Measurements from ENCODE around the gene TREML2.
"Not testable (repeated sequence)": the region's sequence is repeated elsewhere in the genome, so short reads cannot be mapped to it uniquely, and the experiment has no call there.

TREML2 gene

DNA sequence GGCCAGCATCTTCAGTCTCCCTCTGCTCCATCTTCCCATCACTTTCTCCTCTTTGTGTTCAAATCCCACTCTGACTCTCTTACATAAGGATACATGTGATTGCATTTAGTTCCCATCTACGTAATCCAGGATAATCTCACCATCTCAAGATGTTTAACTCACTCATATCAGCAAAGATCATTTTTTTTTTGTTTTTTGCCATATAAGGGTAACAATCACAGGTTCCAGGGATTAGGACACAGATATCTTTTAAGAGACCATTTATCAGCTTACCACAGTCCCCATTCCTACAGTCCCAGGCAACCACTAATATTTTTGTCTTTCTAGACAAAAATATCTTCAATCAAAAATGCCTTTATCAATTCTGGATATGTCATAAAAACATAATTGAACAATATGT is 3.2 kb upstream of the TREML2 start:
- no peak for DNase-seq

DNA sequence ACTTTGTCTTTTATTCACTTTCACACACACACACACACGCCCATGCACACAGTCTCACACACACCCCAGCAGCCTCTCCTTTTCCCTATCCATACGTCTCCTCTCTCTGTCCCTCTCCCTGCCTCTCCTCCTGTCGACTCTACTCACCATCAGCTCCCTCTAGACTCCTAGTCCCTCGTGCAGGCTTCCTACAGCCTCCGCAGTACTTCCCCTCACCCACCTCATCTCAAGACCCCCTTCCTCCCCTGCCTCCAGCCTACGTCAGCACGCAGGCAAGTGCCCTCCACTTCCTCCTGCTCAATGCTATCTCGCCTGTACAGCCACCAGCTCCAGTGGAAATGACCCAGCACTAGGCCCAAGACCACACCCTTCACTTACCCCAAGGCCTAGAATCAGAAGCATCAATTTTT is 820 bp upstream of the TREML2 start:
- no peak for DNase-seq

DNA sequence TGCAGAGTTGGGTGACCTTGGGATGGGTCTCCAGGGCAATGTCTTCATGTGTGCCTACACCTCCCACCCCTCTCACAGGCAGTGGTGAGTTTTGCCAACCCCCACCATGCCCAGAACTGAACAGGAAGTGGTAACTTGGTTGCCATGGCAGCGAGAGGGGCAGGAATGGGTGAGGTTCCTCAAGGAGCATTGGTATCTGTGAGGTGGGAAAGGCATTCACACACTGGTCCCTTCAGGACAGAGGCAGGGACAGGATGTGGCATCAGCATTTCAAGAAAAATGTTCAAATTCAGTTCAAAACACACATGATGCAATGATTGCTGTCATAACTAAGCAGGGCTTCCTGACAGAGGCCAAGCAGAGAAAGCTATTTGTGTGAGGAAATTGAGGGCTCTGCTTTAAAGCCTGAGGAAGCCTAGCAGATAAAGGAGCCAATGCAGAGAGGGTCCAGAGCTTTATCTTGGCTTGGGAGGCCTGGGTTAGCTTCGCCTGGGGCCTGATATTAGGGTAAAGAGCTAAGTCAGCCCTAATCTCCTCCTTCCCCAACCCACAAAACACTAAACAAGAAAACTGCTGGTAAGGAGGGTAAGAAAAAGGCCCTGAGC is 551 bp downstream of the TREML2 start:
- peak; percentile 26 for DNase-seq

DNA sequence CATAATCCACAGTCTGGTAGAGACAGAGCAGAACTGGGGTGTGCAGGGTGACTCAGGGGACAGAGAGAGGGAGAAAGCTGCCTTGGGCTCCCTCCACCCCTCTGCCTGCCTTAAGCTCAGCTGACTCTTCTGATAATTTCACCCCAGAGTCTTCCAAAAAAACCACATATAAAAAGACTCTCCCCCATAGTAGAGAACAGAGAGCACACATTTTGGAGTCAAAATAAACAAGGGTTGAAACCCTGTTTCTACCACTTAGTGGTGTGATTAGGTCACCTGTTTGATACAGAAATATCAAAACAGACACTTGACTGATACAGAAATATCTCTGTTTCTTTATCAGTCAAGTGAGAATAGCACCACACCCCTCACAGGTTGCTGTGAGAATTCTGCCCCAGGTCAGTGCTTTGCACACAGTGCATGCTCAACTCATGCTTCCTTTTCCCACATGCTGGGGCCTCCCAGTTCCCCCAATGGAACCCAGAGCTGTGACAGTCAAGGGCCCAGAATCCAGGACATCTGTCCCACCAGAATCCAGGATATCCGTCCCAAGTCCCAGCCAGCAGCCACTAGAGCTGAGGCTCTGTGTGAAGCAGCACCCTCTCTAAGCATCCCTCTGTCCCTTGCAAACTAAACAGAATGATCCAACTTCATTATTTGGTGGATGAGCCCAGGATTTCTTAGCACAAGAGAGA is 1.2 kb downstream of the TREML2 start:
- DNase-seq = no peak

DNA sequence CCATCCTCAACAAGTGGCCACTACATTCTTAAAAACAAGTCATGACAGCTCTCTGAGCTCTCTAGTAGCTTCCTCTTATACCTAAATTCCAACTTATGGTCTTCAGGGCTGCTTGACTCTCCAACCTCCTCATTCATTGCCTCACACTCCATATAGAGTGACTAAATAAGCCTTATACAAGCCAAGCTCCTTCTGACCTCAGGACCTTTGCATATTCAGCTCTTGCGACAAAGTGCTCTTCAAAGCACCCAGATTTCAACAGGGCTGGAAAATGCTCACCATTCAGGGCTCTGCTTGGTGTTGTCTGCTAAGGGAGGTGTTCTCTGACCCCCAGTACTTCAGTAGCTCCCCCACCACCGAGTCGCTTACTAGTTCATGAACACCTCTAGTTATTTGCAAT is 3.7 kb downstream of the TREML2 start:
- DNase-seq = no peak

DNA sequence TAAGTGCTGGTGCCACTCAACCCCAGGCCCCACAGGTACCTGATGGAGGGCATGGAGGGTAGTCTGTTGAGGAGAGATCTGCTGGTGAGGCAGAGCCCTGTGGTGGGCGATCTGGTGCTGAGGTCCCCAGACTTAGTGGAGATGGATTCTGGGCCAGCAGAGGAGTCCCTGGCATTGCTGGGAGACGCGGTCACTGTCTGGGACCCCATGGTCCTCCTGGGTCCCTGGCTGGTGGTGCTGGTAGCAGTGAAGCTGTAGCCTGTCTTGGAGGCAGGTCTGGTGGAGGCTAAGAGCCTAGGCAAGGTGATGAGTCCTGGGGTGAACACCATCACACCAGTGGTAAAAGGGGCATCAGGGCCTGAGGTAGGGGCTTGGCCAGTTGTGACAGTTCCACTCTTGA is 6.6 kb downstream of the TREML2 start:
- DNase-seq = no peak

DNA sequence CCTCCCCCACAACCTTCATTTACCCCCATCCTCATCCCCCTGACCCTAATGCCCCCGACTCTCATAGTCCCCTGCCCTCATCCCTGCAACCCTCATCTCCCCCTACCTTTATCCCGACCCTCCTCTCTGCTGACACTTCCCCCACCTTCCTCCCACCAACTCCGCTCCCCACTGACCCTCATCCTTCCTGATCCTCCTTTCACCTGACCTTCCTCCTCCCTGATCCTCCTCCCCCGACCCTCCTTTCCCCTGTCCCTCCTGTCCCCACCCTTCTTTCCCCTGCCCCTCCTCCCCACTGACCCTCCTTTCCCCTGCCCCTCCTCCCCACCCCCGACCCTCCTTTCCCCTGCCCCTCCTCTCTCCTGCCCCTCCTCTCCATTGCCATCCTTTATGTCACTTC is 7.1 kb downstream of the TREML2 start:
- no peak for DNase-seq

DNA sequence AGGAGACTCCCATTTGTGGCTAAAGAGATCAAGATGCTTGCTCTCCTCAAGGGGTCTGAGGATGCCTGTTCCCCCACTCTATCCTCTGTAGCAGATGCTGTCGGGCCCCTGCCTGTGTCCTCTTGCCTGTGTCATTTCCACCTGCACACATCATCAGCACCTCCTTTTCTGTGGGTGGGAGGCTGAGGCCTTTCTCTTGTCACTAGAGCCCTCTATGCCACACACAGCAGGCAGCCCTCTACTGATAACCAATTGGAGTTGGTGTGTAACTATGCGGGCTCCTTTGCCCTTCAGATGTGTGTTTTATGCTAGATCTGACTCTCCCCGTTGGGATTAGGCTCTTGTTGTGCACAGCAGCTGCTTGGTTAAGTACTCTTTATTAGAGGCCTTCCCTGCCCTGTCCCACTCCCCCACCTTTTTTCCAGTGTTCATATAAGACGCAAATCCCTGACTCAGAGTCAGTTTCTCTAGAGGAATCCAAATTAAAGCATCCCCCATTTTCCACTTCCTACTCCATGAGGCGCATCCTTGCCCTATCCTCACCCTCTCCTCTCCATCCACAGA is 7.7 kb downstream of the TREML2 start:
- no peak for DNase-seq

DNA sequence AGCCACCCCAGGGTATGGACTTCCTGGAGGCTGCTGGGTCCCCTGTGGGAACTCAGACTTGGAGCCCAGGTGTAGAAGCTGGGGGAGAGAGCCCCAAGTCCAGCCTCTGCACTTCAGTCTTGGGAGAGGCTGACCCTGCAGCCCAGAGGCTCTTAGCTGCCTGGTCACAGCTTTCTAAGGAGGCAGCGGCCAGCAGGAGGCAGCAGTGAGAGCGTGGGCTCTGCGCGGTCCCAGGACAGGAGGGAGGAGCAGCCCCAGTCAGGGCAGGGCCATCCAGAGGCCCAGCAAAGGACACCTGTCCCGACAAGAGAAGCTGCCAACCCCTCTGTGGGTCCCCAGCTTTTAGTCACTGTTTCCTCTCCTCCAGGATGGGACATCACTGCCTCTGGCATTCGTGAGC is 9.4 kb downstream of the TREML2 start:
- DNase-seq = no peak

DNA sequence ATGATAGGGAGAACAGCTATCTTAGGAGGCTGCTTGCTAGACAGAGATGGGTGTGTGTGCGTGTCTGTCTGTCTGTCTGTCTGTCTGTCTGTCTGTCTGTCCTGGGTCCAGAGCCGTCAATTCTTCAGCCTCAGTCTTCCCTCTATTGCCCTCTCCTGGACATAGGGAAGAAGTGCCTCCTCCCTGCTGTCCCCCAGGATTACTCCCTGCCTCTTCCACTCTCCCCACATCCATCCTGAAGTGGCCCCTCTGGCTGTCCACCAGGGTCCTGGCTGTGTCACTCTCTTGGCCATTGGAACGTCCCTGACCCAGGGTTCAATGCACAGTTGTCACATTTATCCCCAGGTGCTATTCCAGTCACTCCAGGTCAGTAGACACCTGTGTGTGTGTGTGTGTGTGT is 10.2 kb downstream of the TREML2 start:
- DNase-seq = no peak

DNA sequence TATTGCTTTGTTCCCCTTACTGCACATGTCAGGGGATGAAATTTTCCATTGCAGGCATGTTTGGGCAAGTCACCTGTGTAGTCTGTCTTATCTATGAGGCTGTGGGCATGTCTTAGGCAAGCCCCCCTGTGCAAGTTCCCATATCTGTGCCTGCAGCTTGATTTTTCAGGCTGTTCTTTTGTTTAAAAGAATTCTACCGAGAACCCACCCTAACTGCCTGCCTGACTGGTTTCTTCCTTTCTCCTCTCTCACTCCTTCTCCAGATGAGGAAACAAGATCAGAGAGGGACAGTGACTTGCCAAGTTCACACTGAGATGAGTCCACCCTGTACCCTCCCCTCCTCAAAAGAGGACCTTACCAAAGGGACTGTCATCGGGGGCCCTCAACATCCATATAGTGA is 11.0 kb downstream of the TREML2 start:
- no peak for DNase-seq

DNA sequence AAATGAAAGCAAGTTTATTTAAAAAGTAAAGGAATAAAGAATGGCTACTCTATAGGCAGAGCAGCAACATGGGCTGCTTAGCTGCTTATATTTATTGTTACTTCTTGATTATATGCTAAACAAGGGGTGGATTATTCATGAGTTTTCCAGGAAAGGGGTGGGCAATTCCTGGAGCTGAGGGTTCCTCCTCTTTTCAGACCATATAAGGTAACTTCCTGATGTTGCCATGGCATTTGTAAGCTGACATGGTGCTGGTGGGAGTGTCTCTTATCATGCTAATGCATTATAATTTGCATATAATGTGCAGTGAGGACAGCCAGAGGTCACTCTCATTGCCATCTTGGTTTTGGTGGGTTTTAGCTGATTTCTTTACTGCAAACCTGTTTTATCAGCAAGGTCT is 11.9 kb downstream of the TREML2 start:
- not testable (repeated sequence) for DNase-seq

DNA sequence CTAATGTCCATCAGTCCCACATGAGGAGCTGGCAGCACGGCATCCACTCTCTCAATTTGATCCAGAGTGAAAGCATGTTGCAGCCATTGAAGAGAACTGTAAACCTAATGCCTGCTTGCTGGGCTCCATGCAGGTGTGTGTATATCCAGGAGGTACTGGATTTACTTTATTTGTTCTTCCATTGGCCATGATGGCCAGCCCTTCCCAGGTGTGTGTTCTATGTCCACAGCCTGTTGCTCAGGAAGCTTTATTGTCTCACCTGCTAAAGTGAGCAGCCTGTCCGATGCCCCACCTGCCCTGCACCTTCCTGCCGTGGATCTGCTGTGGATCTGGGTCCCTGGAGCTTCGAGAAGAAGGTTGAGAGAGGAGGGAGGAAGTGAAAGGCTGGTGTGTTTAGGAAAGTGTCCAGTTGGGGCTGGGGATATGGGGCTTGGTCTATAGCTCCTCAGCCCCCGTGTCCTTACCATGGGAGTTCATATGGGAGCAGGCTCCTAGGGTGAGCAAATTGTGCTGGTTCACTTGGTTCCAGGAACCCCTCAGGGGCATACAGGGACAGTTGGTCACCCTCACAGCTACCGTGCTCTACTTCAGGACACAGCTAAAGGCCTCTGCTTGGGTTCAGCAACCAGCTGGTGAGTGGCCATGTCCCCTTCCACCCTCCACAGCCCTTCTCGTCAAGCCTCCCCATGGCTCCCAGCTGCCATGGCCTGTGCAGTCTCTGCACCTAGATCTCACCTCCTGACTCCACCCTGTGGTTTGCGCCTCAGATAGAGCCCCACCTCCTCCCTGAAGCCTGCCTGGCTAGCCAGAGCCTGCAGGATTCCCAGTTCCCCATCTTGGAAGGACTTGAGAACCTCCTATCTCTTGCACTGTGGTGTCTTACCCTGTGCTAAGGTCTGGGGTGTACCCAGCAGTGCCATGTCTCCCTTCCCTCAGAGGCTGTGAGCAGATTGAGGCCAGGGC is 12.7 kb downstream of the TREML2 start:
- no peak for DNase-seq

DNA sequence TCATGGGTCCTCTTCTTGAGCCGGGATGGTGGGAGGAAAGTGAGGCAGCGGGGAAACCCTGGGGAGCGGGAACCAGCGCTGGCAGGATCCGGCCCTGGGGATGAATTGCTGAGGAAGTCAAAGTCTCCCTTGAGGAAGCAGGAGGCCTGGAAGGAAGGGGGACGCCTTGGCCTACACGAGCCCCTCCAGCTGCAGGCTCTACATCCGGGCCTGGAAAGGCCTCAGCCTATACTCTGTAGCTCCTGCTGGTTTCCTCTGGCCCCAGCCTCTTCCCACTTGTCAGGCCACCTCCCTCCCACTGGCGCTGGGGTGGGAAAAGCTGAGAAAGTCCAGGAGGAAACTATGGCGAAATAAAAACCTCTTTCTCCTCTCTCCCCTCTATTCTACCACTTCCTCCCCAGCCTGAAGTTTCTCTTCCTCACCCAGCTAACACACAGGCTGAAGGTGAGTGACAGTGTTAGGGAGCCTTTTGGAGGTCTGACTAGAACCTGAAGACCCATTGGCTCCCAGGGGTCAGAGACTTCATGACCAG is 14.9 kb downstream of the TREML2 start:
- no peak for DNase-seq

DNA sequence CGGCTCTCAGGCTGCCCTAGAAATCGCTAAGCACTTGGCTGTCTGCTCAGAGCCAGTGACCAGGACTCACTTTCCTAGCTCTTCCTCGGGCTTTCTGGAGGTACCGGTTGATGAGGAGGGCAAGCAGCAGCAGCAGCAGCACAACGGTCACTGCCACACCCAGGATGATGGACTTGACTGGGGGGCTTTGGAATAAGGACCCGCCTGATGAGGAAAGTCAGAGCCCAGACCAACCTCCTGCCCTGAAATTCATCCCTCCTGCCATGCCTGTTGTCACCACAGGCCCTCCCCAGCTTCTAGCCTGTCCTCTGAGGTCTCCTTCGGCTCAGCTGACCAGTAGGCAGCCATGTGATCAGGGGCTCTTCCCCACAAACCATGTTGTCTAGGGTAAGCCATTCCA is 16.2 kb downstream of the TREML2 start:
- DNase-seq = no peak

DNA sequence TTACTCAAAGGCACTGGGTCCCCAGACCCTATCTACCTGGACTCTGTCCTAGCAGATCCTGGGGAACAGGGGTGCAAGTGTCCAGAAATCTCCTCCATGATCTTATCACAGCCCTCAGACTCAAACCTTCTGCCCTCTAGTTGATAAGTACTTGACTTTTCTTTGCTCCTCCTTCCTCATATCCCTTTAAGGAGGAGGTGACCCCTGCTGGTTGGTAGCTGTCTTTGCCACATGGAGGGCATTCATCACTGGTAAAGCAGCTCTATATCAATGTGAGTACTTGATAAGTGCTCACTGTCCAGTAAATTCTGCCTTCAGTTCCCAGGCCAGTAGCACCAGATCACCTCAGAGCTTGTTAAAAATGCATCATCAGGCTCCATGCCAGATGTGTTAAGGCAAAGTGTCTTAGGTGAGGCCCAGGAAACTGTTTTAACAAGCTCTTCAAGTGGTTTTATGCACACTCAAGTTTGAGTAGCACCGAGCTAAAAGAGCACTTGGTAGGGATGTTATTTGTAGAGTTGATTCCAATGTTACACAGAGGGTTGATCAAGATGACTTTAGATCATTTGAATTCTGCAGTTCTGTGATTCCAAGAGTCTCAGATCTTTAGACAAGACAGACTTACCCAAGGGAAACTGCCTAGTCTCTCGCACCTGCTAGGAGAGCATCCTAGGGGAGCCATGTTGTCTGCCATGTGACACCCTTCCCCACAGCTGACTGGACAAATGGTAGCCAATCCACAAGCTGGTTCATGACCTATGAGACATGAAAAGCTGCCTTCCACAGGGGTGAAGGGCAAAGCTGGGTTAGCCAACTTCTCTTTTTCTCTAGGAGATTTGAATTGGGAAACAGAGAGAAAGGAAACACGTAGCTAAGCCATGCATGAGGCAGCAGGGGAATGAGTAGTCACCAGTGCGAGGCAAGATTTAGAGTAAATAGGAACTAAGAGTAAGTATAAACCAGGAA is 18.6 kb downstream of the TREML2 start:
- peak; percentile 98 for DNase-seq

DNA sequence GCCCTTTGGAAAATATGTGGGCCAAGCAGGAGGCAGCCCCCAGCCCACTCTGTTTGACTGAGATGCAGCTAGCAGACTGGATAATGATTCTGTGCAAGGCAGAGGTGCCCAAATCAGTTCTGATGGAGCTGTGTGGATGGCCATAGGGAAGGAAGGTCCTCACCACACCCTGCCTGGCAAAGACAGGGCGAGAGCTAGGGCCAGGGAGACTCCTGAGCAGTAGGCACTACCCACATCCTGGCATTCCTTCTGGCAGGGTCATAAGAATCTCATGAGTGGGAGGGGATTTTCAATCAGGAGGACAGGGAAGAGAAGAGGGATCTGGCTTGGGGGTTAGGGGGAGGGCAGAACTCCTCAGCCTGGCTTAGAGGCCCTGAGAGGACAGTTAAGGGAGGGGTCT is 19.4 kb downstream of the TREML2 start:
- no peak for DNase-seq

DNA sequence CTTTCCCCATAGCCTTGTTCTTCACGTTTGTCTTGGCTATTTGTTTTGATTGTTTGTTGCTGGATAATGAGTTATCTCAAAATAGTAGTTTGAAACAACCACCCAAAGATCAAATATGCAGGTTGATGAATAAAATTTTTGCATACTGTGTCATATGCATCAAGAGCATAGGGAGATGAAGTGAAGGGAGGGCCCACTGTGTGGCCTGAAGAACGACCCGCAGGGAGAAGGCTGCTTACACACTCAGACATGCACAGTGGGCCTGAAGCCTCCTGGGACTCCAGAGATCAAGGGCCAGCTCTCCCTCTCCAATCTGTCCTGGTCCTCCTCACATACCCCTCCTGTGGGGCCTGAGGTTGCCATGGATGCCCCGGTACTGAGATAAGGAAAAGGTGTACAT is 21.8 kb downstream of the TREML2 start:
- DNase-seq = no peak

DNA sequence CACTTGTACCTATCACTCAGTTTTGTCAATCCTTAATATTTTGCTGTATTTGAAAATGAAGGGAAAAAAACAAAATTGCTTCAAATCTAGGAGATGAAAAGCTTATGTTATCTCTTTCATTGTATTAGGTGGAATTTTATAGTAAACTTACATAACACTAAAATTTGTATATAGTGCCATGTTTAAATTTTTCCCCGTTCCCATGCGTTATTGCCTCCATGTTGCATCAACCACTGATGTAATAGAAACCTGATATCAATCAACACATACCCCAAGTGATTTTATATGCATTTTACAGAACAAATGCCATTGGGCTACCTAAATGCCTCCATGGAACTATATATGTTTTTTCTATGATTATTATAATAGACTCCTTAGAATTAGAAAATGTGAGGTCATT is 23.3 kb downstream of the TREML2 start:
- DNase-seq = no peak

DNA sequence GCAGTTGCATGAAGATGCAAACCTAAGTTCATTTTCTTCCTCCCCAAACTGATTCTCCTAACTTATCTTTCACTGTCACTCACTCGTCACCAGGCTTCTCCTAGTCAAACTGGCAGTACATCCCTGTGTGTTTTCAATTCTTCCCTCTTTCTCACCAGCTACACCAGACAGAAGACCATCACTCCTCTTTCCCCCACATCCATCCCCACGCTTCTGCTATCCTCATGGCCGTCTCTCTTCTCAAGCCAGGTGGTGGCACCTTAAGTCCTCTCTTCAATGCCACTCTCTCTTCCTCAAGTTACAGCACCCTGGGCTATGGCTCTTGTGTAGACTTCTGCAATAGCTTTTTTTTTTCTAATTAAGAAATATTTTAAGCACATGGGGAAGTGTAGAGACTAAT is 23.7 kb downstream of the TREML2 start:
- DNase-seq = no peak

DNA sequence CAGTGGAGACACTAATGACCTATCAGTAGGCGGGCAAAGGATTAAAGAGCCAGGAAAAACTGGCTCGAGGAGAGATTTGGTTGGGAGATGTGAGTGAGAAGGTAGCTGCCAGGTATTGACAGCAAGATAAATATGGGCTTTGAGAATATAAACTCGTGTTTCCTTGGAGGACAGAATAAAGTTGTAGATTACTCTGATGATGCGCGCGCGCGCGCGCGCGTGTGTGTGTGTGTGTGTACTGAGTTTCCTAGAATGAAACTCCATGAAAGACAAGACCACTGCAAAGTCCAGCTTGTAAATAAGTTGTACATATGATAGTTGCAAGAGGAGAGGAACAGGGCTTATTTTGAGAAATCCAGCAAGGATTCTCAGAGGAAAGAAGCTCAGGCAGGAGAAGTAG is 24.8 kb downstream of the TREML2 start:
- DNase-seq = no peak

DNA sequence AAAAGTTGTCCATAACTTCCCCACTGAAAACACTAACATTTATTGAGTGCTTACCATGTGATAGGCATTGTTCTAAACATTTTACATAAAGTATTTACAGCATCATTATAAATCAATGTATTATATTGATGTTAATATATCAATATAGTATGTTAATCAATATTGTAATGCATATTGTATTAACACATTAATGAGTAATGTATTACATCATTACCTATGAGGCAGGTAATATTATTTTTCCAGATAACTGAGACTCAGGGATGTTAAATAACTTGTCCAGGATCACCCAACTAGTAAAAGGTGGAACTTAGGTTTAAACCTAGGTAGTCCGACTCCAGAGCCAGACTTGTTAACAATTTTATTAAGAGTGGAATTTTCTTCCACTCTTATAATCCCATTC is 25.9 kb downstream of the TREML2 start:
- DNase-seq = no peak

Measured in DMS79 treated with DMSO at 0.1 percent for 48 hours (cell line).